ENCODE results near the gene ZNF414.

DNA sequence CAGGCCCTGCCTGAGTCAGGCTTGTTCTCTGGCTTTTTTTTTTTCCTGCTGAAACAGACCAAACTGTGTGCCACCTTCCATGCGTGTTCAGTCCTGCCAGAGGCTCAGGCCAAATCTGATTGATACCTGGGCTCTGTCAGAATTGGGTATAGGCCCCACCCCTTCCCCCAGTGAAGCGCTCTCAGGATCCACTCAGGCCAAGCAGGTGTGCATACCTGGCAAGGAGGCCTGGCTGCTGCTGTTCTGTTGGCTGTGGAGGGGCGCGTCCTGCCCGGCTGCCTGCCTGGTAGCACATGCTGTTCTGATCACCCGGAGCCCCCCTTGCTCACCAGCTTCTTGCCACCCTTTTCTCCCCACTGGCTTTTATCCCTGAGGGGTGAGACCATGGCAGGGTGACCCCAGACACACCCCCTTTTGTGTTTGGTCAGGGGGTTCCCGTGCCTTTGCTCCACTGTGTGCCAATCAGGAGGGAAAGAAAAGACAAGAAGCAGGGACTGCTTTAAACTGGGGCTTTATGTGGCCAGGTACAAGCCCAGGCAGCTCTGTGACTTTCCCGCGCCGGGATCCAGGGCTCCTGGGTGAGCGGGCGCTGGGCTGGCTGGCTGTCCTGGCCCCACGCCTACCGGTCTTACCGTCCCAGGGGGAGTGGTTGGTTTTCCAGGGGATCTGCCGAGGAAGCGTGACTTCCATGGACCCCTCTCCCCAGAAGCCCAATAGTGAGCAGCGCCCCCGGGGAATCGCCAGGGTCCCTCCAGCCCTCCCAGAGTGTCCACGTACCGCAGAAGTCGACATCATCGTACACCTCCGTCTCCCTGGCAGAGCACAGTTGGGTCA is 24.2 kb downstream of the ZNF414 start:
- TF ChIP-seq, protein P1, sequence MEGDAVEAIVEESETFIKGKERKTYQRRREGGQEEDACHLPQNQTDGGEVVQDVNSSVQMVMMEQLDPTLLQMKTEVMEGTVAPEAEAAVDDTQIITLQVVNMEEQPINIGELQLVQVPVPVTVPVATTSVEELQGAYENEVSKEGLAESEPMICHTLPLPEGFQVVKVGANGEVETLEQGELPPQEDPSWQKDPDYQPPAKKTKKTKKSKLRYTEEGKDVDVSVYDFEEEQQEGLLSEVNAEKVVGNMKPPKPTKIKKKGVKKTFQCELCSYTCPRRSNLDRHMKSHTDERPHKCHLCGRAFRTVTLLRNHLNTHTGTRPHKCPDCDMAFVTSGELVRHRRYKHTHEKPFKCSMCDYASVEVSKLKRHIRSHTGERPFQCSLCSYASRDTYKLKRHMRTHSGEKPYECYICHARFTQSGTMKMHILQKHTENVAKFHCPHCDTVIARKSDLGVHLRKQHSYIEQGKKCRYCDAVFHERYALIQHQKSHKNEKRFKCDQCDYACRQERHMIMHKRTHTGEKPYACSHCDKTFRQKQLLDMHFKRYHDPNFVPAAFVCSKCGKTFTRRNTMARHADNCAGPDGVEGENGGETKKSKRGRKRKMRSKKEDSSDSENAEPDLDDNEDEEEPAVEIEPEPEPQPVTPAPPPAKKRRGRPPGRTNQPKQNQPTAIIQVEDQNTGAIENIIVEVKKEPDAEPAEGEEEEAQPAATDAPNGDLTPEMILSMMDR (conservative IDR thresholded peaks at IDR 0.05; ENCODE audit: low read depth in 2 of 2): no peak
- no peak for TF ChIP-seq EZH2phosphoT487 (IDR thresholded peaks at IDR 0.05; ENCODE audit: unreplicated experiment)
- TF ChIP-seq POLR2AphosphoS5 (IDR thresholded peaks at IDR 0.05; ENCODE audit: low read depth): no peak; the same call in 1 of the 2 replicates
- no peak for TF ChIP-seq EZH2 (IDR thresholded peaks at IDR 0.05; ENCODE audit: low read depth, unreplicated experiment)
- no peak for TF ChIP-seq JUNB (IDR thresholded peaks at IDR 0.05; ENCODE audit: unreplicated experiment)
- TF ChIP-seq, protein P2, sequence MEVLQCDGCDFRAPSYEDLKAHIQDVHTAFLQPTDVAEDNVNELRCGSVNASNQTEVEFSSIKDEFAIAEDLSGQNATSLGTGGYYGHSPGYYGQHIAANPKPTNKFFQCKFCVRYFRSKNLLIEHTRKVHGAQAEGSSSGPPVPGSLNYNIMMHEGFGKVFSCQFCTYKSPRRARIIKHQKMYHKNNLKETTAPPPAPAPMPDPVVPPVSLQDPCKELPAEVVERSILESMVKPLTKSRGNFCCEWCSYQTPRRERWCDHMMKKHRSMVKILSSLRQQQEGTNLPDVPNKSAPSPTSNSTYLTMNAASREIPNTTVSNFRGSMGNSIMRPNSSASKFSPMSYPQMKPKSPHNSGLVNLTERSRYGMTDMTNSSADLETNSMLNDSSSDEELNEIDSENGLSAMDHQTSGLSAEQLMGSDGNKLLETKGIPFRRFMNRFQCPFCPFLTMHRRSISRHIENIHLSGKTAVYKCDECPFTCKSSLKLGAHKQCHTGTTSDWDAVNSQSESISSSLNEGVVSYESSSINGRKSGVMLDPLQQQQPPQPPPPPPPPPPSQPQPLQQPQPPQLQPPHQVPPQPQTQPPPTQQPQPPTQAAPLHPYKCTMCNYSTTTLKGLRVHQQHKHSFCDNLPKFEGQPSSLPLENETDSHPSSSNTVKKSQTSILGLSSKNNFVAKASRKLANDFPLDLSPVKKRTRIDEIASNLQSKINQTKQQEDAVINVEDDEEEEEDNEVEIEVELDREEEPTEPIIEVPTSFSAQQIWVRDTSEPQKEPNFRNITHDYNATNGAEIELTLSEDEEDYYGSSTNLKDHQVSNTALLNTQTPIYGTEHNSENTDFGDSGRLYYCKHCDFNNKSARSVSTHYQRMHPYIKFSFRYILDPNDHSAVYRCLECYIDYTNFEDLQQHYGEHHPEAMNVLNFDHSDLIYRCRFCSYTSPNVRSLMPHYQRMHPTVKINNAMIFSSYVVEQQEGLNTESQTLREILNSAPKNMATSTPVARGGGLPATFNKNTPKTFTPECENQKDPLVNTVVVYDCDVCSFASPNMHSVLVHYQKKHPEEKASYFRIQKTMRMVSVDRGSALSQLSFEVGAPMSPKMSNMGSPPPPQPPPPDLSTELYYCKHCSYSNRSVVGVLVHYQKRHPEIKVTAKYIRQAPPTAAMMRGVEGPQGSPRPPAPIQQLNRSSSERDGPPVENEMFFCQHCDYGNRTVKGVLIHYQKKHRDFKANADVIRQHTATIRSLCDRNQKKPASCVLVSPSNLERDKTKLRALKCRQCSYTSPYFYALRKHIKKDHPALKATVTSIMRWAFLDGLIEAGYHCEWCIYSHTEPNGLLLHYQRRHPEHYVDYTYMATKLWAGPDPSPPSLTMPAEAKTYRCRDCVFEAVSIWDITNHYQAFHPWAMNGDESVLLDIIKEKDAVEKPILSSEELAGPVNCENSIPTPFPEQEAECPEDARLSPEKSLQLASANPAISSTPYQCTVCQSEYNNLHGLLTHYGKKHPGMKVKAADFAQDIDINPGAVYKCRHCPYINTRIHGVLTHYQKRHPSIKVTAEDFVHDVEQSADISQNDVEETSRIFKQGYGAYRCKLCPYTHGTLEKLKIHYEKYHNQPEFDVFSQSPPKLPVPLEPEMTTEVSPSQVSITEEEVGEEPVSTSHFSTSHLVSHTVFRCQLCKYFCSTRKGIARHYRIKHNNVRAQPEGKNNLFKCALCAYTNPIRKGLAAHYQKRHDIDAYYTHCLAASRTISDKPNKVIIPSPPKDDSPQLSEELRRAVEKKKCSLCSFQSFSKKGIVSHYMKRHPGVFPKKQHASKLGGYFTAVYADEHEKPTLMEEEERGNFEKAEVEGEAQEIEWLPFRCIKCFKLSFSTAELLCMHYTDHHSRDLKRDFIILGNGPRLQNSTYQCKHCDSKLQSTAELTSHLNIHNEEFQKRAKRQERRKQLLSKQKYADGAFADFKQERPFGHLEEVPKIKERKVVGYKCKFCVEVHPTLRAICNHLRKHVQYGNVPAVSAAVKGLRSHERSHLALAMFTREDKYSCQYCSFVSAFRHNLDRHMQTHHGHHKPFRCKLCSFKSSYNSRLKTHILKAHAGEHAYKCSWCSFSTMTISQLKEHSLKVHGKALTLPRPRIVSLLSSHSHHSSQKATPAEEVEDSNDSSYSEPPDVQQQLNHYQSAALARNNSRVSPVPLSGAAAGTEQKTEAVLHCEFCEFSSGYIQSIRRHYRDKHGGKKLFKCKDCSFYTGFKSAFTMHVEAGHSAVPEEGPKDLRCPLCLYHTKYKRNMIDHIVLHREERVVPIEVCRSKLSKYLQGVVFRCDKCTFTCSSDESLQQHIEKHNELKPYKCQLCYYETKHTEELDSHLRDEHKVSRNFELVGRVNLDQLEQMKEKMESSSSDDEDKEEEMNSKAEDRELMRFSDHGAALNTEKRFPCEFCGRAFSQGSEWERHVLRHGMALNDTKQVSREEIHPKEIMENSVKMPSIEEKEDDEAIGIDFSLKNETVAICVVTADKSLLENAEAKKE (CRISPR knock-in tag; IDR thresholded peaks at IDR 0.05): no peak
- TF ChIP-seq, protein P3, sequence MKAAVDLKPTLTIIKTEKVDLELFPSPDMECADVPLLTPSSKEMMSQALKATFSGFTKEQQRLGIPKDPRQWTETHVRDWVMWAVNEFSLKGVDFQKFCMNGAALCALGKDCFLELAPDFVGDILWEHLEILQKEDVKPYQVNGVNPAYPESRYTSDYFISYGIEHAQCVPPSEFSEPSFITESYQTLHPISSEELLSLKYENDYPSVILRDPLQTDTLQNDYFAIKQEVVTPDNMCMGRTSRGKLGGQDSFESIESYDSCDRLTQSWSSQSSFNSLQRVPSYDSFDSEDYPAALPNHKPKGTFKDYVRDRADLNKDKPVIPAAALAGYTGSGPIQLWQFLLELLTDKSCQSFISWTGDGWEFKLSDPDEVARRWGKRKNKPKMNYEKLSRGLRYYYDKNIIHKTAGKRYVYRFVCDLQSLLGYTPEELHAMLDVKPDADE (IDR thresholded peaks at IDR 0.05): no peak
- TF ChIP-seq, protein P4, sequence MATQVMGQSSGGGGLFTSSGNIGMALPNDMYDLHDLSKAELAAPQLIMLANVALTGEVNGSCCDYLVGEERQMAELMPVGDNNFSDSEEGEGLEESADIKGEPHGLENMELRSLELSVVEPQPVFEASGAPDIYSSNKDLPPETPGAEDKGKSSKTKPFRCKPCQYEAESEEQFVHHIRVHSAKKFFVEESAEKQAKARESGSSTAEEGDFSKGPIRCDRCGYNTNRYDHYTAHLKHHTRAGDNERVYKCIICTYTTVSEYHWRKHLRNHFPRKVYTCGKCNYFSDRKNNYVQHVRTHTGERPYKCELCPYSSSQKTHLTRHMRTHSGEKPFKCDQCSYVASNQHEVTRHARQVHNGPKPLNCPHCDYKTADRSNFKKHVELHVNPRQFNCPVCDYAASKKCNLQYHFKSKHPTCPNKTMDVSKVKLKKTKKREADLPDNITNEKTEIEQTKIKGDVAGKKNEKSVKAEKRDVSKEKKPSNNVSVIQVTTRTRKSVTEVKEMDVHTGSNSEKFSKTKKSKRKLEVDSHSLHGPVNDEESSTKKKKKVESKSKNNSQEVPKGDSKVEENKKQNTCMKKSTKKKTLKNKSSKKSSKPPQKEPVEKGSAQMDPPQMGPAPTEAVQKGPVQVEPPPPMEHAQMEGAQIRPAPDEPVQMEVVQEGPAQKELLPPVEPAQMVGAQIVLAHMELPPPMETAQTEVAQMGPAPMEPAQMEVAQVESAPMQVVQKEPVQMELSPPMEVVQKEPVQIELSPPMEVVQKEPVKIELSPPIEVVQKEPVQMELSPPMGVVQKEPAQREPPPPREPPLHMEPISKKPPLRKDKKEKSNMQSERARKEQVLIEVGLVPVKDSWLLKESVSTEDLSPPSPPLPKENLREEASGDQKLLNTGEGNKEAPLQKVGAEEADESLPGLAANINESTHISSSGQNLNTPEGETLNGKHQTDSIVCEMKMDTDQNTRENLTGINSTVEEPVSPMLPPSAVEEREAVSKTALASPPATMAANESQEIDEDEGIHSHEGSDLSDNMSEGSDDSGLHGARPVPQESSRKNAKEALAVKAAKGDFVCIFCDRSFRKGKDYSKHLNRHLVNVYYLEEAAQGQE (IDR thresholded peaks at IDR 0.05; ENCODE audit: unreplicated experiment): no peak
- TF ChIP-seq ZNF114 (CRISPR knock-in tag; IDR thresholded peaks at IDR 0.05): no peak
